Right renal cortex interstitium (tissue), 3 donors: ENCODE results near the gene ACAD8. TPM values are rescaled to one million over a fixed set of nuclear protein-coding genes. Genes with fewer than 3 reads are reported as not detected.
"Not testable (repeated sequence)": the region's sequence is repeated elsewhere in the genome, so short reads cannot be mapped to it uniquely, and the experiment has no call there.

Experiments
- DNase-seq, 3 donors: peaks; one replicate each; pipeline ENCODE4 v3.0.0-alpha.2; 2013; ENCODE audit warnings: low read depth in 3 of 3, low spot score in 2 of 3
- polyA plus RNA-seq, 3 donors: library from polyadenylated mRNA; unstranded; fragments of 120-200 nt; gene quantifications; one replicate each; pipeline ENCODE4 v1.2.1, GENCODE V29; 2013; ENCODE audit not compliant: insufficient read length in 3 of 3

The ACAD8 gene
- polyA plus RNA-seq, 3 donors = 39.5 to 47.0 (median 41.1) TPM

GRCh38 chr11:134284349-134284748 lies 31.0 kb downstream of the ACAD8 start:
- not testable (repeated sequence) for DNase-seq

- no peak for DNase-seq
These were observed 34.2 kb downstream of the ACAD8 start for GRCh38 chr11:134287561-134287960.

DNA sequence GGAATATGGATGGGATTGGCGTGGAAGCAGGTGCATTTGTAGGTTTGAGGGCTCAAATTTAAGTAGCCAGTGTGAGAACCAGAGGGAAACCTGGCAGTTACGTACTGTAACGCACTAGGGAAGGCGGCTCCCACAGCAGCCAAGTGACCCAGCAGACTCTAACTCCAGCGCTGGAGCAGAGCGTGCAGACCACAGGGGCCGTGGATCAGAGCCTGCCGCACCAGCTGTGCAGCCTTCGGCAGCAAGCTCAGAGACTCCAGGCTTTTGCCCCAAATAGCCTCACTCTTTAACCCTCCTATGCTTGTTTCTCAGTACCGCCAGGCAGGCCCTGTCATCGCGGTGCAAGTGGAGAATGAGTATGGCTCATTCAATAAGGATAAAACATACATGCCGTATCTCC lies 35.1 kb downstream of the ACAD8 start:
- no peak for DNase-seq

GRCh38 chr11:134289167-134289566 lies 35.8 kb downstream of the ACAD8 start:
- DNase-seq = no peak

- no peak for DNase-seq
These were observed 36.4 kb downstream of the ACAD8 start for GRCh38 chr11:134289789-134290188.

- no peak for DNase-seq
These were observed 37.3 kb downstream of the ACAD8 start for GRCh38 chr11:134290646-134291045.

- no peak for DNase-seq
These were observed 37.8 kb downstream of the ACAD8 start for GRCh38 chr11:134291196-134291595.

GRCh38 chr11:134292661-134293060 lies 39.3 kb downstream of the ACAD8 start:
- DNase-seq = no peak

DNA sequence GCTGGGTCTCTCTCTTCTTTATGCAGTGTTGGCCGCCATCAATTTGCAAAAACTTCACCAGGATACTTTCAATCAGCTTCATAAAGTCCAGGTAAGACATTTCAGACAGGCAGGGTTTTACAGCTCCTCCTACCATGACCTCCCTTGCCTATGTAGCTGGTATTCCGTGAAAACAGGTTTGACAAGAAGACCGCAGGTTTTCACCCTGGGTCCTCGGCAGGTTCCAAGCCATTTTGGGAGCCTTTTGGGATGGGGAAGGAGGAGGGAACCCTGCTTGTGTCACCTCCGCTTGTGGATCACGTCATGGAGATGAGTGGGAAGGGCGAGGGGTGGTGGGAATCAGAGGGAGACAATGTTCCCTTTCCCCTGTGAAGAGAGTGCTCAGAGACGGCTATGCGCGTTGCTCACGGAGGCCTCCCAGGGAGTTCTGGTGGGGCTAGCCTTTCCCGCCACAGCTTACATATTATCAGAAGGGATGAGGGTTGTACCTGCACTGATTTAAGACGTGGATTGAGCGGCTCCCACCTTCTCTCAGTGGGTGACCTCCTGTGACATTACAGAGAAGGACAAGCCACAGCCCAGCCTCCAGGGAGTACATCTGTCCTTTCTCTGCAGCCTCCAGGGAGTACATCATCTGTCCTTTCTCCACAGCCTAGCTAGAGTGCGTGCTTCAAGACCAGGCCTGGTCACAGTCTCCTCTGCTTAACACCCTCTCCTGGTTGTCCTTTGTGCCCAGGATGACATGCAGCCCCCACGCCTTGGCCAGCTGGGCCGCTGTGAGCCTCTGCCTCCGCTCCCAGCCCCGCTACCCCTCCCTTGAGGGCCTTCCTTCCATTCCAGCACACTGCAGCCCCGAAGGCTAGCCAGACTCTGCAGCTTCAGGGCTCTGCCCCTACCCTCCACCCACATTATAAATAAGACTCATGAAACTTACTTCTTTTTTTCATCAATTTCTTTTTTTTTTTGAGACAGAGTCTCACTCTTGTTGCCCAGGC lies 40.0 kb downstream of the ACAD8 start:
- no peak for DNase-seq

GRCh38 chr11:134294664-134295063 lies 41.3 kb downstream of the ACAD8 start:
- no peak for DNase-seq

GRCh38 chr11:134312223-134312622 lies 58.9 kb downstream of the ACAD8 start:
- DNase-seq = no peak

GRCh38 chr11:134312807-134313206 lies 59.4 kb downstream of the ACAD8 start:
- no peak for DNase-seq

DNA sequence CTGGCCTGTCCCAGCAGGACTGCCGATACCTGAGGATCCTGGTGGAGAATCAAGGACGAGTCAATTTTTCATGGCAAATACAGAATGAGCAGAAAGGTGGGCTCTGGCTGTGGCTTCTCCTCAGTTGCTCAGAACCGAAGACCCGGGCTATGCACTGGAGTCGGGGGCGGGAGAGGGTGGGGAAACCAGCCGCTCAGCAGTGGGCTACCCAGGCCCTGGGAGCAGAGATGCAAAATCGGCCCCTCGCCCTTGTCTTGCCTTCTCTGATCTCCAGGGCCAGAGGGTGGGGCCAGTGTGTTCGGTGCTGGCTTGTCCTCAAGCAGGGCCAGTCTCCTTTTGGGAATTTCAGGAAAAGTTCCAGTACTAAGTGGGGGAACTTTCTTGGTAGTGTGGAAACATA lies 60.0 kb downstream of the ACAD8 start:
- DNase-seq = no peak

GRCh38 chr11:134313821-134314607 lies 60.6 kb downstream of the ACAD8 start:
- no peak for DNase-seq

Other genes with a start within 250 kb of the ACAD8 start
- gene JAM3, start 184.5 kb upstream of the ACAD8 start, polyA plus RNA-seq = 10 to 100 TPM; 47.7 to 55.4 (median 49.2) TPM
- gene NCAPD3, start 29.6 kb upstream of the ACAD8 start, polyA plus RNA-seq = 10 to 100 TPM; 27.3 to 28.5 (median 27.6) TPM
- 10 to 100 TPM; 44.4 to 47.8 (median 45.3) TPM for gene VPS26B, start 28.9 kb upstream of the ACAD8 start, polyA plus RNA-seq
- gene THYN1, start 216 bp upstream of the ACAD8 start, polyA plus RNA-seq = 10 to 100 TPM; 81.3 to 91.4 (median 82.2) TPM
- gene GLB1L3, start 22.8 kb downstream of the ACAD8 start, polyA plus RNA-seq = 1 to 10 TPM; 1.0 to 1.1 (median 1.1) TPM
- 10 to 100 TPM; 22.4 to 23.5 (median 23.3) TPM for gene GLB1L2, start 78.4 kb downstream of the ACAD8 start, polyA plus RNA-seq
- gene B3GAT1, start 158.7 kb downstream of the ACAD8 start, polyA plus RNA-seq = 1 to 10 TPM; 2.9 to 3.3 (median 3.3) TPM